Measurements from ENCODE around the gene SPATS2. TPM values are rescaled to one million over a fixed set of nuclear protein-coding genes. Genes with fewer than 3 reads are reported as not detected.

Gene SPATS2
- total and polyA plus RNA-seq, 10 of the 15 experiments (the other 5 are each of a cell fraction or from before 2014, with no cell fraction given): 9.0 to 54.2 (median 27.5) TPM

DNA sequence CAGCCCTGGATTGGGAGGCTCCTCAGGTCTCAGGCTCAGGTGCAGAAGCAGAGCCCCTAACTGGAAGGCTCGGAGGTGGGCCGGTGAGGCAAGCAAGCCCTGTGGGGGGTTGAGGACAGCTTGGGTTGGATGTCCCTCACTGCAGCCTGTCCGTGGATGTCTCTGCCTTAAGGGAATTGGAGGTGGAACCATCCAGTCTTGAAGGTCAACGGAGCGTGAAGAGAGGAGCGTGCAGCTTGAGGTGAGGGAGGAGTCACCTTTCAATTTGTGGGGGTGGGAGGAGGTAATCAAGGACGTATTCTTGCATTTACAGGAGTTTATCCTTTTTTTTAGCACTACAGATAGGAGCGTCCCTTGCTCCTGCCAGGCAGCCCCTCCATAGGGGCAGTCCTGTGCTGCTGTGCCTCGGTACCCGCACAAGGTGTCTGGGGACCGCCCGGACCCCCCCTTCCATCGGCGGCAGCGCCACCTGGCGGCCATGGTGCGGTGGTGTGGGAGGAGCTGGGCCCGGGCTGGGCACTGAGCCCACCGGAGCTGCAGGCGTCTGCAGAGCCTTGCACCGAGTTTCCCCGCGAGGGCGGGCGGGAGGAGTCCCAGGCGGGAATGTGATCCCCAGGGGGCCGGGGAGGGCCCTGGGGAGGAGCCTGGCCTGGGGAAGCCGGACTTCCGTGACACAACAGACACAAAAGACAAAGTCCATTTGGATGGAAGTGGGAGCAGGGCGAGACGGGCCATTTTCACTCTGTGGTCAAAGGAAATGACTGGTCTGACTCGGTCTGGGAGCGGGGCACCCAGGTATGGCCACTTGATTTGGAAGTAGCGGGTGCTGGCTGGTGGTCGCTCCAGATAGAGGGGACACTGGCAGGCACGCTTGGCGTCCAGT, 19.7 kb upstream of the SPATS2 start (continued):
- no peak for TF ChIP-seq GABPA (IDR thresholded peaks at IDR 0.05; ENCODE audit: low read depth)
- no peak for TF ChIP-seq IKZF1 (conservative IDR thresholded peaks at IDR 0.05)
- no peak for TF ChIP-seq PRDM15 (CRISPR knock-in tag; IDR thresholded peaks at IDR 0.05)
- TF ChIP-seq SUPT20H (IDR thresholded peaks at IDR 0.05; ENCODE audit: borderline replicate concordance, control insufficient read depth, low read depth, low read length): no peak
- TF ChIP-seq, protein P1, sequence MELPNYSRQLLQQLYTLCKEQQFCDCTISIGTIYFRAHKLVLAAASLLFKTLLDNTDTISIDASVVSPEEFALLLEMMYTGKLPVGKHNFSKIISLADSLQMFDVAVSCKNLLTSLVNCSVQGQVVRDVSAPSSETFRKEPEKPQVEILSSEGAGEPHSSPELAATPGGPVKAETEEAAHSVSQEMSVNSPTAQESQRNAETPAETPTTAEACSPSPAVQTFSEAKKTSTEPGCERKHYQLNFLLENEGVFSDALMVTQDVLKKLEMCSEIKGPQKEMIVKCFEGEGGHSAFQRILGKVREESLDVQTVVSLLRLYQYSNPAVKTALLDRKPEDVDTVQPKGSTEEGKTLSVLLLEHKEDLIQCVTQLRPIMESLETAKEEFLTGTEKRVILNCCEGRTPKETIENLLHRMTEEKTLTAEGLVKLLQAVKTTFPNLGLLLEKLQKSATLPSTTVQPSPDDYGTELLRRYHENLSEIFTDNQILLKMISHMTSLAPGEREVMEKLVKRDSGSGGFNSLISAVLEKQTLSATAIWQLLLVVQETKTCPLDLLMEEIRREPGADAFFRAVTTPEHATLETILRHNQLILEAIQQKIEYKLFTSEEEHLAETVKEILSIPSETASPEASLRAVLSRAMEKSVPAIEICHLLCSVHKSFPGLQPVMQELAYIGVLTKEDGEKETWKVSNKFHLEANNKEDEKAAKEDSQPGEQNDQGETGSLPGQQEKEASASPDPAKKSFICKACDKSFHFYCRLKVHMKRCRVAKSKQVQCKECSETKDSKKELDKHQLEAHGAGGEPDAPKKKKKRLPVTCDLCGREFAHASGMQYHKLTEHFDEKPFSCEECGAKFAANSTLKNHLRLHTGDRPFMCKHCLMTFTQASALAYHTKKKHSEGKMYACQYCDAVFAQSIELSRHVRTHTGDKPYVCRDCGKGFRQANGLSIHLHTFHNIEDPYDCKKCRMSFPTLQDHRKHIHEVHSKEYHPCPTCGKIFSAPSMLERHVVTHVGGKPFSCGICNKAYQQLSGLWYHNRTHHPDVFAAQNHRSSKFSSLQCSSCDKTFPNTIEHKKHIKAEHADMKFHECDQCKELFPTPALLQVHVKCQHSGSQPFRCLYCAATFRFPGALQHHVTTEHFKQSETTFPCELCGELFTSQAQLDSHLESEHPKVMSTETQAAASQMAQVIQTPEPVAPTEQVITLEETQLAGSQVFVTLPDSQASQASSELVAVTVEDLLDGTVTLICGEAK (IDR thresholded peaks at IDR 0.05; ENCODE audit: borderline replicate concordance): no peak
- no peak for TF ChIP-seq TARDBP (IDR thresholded peaks at IDR 0.05; ENCODE audit: borderline replicate concordance)
